ENCODE measurements around the gene NOC4L.
"Not testable (repeated sequence)": the region's sequence is repeated elsewhere in the genome, so short reads cannot be mapped to it uniquely, and the experiment has no call there.

Gene NOC4L

GRCh38 chr12:132144115-132144809, at the start of gene NOC4L, which contains the start of gene DDX51:
Gene NOC4L (plus strand): TSS chr12:132144457. CDS start chr12:132144489, 32 bp downstream.
Gene DDX51 (minus strand): TSS chr12:132144319. CDS start chr12:132144296, 23 bp downstream.
- TF ChIP-seq, protein P1, sequence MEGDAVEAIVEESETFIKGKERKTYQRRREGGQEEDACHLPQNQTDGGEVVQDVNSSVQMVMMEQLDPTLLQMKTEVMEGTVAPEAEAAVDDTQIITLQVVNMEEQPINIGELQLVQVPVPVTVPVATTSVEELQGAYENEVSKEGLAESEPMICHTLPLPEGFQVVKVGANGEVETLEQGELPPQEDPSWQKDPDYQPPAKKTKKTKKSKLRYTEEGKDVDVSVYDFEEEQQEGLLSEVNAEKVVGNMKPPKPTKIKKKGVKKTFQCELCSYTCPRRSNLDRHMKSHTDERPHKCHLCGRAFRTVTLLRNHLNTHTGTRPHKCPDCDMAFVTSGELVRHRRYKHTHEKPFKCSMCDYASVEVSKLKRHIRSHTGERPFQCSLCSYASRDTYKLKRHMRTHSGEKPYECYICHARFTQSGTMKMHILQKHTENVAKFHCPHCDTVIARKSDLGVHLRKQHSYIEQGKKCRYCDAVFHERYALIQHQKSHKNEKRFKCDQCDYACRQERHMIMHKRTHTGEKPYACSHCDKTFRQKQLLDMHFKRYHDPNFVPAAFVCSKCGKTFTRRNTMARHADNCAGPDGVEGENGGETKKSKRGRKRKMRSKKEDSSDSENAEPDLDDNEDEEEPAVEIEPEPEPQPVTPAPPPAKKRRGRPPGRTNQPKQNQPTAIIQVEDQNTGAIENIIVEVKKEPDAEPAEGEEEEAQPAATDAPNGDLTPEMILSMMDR (IDR thresholded peaks at IDR 0.05; ENCODE audit: low read depth, low read length, missing control alignments), result no peak
- peak; percentile 82 for DNase-seq (ENCODE audit: low read depth)
- H3K4me3 ChIP-seq (ENCODE audit: low read depth, low read length), result peak within 1 kb of the TSS; percentile 94

GRCh38 chr12:132095520-132096409, 48.5 kb upstream of the NOC4L start:
- no peak for DNase-seq (ENCODE audit: low read depth)

DNA sequence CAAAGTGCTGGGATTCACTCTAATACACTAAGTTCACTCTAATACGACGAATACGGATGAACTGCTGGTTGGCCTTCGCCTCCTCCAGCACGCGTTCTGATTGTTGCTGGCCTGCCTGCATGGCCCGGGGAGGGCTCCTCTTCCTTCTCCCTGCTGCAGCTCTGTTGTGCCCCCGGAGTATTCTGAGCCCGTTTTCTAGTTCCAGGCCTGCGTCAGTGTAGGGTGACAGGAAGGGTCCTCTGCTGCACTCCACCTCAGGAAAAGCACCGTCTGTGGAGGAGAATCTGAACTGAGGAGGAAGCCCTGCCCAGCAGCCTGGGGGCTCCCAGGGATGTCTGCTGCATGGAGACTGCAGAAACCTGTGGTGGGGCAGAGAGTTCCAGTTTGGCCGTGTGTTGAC, 44.5 kb upstream of the NOC4L start:
- TF ChIP-seq, protein P1 (IDR thresholded peaks at IDR 0.05; ENCODE audit: low read depth, low read length, missing control alignments), result no peak
- no peak for DNase-seq (ENCODE audit: low read depth)

More at GRCh38 chr12:132095520-132096409, 48.5 kb upstream of the NOC4L start:
- H3K4me3 ChIP-seq (ENCODE audit: low read depth, low read length), result no peak overlapping the region
- TF ChIP-seq, protein P1 (IDR thresholded peaks at IDR 0.05; ENCODE audit: low read depth, low read length, missing control alignments), result no peak

GRCh38 chr12:132100306-132101065, 43.8 kb upstream of the NOC4L start:
- no peak overlapping the region for H3K4me3 ChIP-seq (ENCODE audit: low read depth, low read length)
- no peak for DNase-seq (ENCODE audit: low read depth)
- TF ChIP-seq, protein P1 (IDR thresholded peaks at IDR 0.05; ENCODE audit: low read depth, low read length, missing control alignments), result no peak

More for the DNA sequence above, 44.5 kb upstream of the NOC4L start:
- H3K4me3 ChIP-seq (ENCODE audit: low read depth, low read length), result no peak overlapping the region

GRCh38 chr12:132102297-132102696, 42.0 kb upstream of the NOC4L start:
- no peak overlapping the region for H3K4me3 ChIP-seq (ENCODE audit: low read depth, low read length)
- TF ChIP-seq, protein P1 (IDR thresholded peaks at IDR 0.05; ENCODE audit: low read depth, low read length, missing control alignments), result no peak
- DNase-seq (ENCODE audit: low read depth), result no peak

DNA sequence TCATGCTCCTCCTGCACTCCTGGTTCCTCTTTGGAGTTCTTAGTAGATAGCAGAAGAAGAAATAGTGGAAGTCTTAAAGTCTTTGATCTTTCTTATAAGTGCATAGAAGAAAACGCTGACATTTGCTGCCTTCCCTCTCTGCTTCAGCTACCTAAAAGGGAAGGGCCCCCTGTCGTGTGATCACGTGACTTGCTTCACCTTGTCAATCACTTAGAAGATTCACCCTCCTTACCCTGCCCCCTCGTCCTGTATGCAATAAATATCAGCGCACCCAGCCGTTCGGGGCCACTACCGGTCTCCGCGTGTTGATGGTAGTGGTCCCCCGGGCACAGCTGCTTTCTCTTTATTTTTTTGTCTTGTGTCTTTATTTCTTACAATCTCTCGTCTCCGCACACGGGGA, 41.2 kb upstream of the NOC4L start:
- DNase-seq (ENCODE audit: low read depth); H3K4me3 ChIP-seq (ENCODE audit: low read depth, low read length): not testable (repeated sequence)

Data from GM12864 (cell line).